Posterior vena cava (tissue), 2 donors: Measurements from ENCODE around the gene ATP8A2. TPM values are rescaled to one million over a fixed set of nuclear protein-coding genes. Genes with fewer than 3 reads are reported as not detected.

Experiments
- DNase-seq: peaks from one replicate; pipeline ENCODE4 v3.0.0-alpha.2; 2020; ENCODE audit warnings: low spot score
- intact Hi-C, 2 donors: fragments of 100-400 bp; cut with DNase I; formaldehyde crosslinking; loops; one replicate each; pipeline versions ENCODE4 v1.14.1 to v1.14.2; 2022 to 2023
- total RNA-seq, 2 donors: library from RNA; stranded (reverse); fragmentation: NEBNext Ultra II Directional; extraction: Animal tissue kit (Norgen Biotek cat#: 25700); gene quantifications; one replicate each; pipeline ENCODE4 v1.2.1, GENCODE V29; 2021
- donor health status: DM: yes; HTN: yes; CAD: no.
- donor health status: DM: yes; HTN: yes; CAD: no.

ATP8A2 gene
- total RNA-seq, 2 donors from 2014 or later: 0.24 to 0.60 TPM

- no peak for DNase-seq
- intact Hi-C loops: no loop called here
Observed at GRCh38 chr13:25847145-25847544, 475.4 kb downstream of the ATP8A2 start.

- intact Hi-C loops: no loop called here
- no peak for DNase-seq
Observed at GRCh38 chr13:25847635-25848626, 476.2 kb downstream of the ATP8A2 start.

GRCh38 chr13:25848812-25849745 lies 477.3 kb downstream of the ATP8A2 start:
- DNase-seq: no peak
- intact Hi-C loops: no loop called here

- intact Hi-C loops: no loop called here
- DNase-seq: no peak
Observed at GRCh38 chr13:25857830-25858229, 486.1 kb downstream of the ATP8A2 start.

- no peak for DNase-seq
- intact Hi-C loops: no loop called here
Observed at GRCh38 chr13:25859528-25859927, 487.8 kb downstream of the ATP8A2 start.

- intact Hi-C loops: no loop called here
- DNase-seq: no peak
Observed at GRCh38 chr13:25860265-25860664, 488.5 kb downstream of the ATP8A2 start.

- no peak for DNase-seq
- intact Hi-C loops: no loop called here
Observed at GRCh38 chr13:25860862-25861261, 489.1 kb downstream of the ATP8A2 start.

GRCh38 chr13:25862156-25862555 lies 490.4 kb downstream of the ATP8A2 start:
- no peak for DNase-seq
- intact Hi-C loops: no loop called here

GRCh38 chr13:25864116-25864515 lies 492.3 kb downstream of the ATP8A2 start:
- intact Hi-C loops: no loop called here
- DNase-seq: no peak

GRCh38 chr13:25864936-25865335 lies 493.2 kb downstream of the ATP8A2 start:
- intact Hi-C loops: no loop called here
- DNase-seq: no peak

- no peak for DNase-seq
- intact Hi-C loops: no loop called here
Observed at GRCh38 chr13:25865391-25865790, 493.6 kb downstream of the ATP8A2 start.

- intact Hi-C loops: no loop called here
- DNase-seq: no peak
Observed at GRCh38 chr13:25867038-25867437, 495.3 kb downstream of the ATP8A2 start.

- intact Hi-C loops: no loop called here
- no peak for DNase-seq
Observed at GRCh38 chr13:25868490-25868889, 496.7 kb downstream of the ATP8A2 start.

GRCh38 chr13:25869941-25870340 lies 498.2 kb downstream of the ATP8A2 start:
- no peak for DNase-seq
- intact Hi-C loops: no loop called here

- no peak for DNase-seq
- intact Hi-C loops: no loop called here
Observed at GRCh38 chr13:25871389-25872125, 499.8 kb downstream of the ATP8A2 start.

- DNase-seq: no peak
- intact Hi-C loops: no loop called here
Observed at GRCh38 chr13:25872481-25873241, 500.9 kb downstream of the ATP8A2 start.

- no peak for DNase-seq
- intact Hi-C loops: no loop called here
Observed at GRCh38 chr13:25873242-25873612, 501.5 kb downstream of the ATP8A2 start.

GRCh38 chr13:25874064-25874737 lies 502.4 kb downstream of the ATP8A2 start:
- DNase-seq: no peak
- intact Hi-C loops: no loop called here
